ENCODE measurements around the gene ACSS1.
"Not testable (repeated sequence)": the region's sequence is repeated elsewhere in the genome, so short reads cannot be mapped to it uniquely, and the experiment has no call there.

Gene ACSS1

GRCh38 chr20:25009218-25010145 lies 48.5 kb downstream of the ACSS1 start:
- no peak for DNase-seq (ENCODE audit: low spot score)

GRCh38 chr20:25008388-25009217 lies 49.3 kb downstream of the ACSS1 start:
- DNase-seq (ENCODE audit: low spot score) = no peak

GRCh38 chr20:25007491-25008305 lies 50.2 kb downstream of the ACSS1 start:
- no peak for DNase-seq (ENCODE audit: low spot score)

- DNase-seq (ENCODE audit: low spot score) = no peak
Measured at GRCh38 chr20:25006431-25007167, 51.3 kb downstream of the ACSS1 start.

- DNase-seq (ENCODE audit: low spot score) = no peak
Measured at GRCh38 chr20:25005661-25006060, 52.3 kb downstream of the ACSS1 start.

- DNase-seq (ENCODE audit: low spot score) = no peak
Measured at GRCh38 chr20:25005220-25005619, 52.7 kb downstream of the ACSS1 start.

- DNase-seq (ENCODE audit: low spot score) = no peak
Measured at GRCh38 chr20:25003002-25003401, 54.9 kb downstream of the ACSS1 start.

- DNase-seq (ENCODE audit: low spot score) = not testable (repeated sequence)
Measured at GRCh38 chr20:25001323-25001722, 56.6 kb downstream of the ACSS1 start.

- DNase-seq (ENCODE audit: low spot score) = peak; percentile 68
Measured at GRCh38 chr20:25000268-25000801, 57.6 kb downstream of the ACSS1 start.

GRCh38 chr20:24999568-24999967 lies 58.4 kb downstream of the ACSS1 start:
- DNase-seq (ENCODE audit: low spot score) = no peak

- DNase-seq (ENCODE audit: low spot score) = no peak
Measured at GRCh38 chr20:24998631-24999445, 59.1 kb downstream of the ACSS1 start.

GRCh38 chr20:24998121-24998520 lies 59.8 kb downstream of the ACSS1 start:
- DNase-seq (ENCODE audit: low spot score) = no peak

- DNase-seq (ENCODE audit: low spot score) = no peak
Measured at GRCh38 chr20:24996449-24997377, 61.2 kb downstream of the ACSS1 start.

GRCh38 chr20:24995741-24996448 lies 62.0 kb downstream of the ACSS1 start:
- DNase-seq (ENCODE audit: low spot score) = no peak

- DNase-seq (ENCODE audit: low spot score) = peak; percentile 82
Measured at GRCh38 chr20:24994470-24995368, 63.2 kb downstream of the ACSS1 start.

- DNase-seq (ENCODE audit: low spot score) = no peak
Measured at GRCh38 chr20:24994186-24994465, 63.8 kb downstream of the ACSS1 start.

GRCh38 chr20:24993337-24994185 lies 64.4 kb downstream of the ACSS1 start:
- peak; percentile 54 for DNase-seq (ENCODE audit: low spot score)
